Inferior parietal cortex (tissue), 1 donor: ENCODE results near the gene DNASE2B.

Experiments used
- DNase-seq: peaks from one replicate; pipeline ENCODE4 v3.0.0-alpha.2; 2016; ENCODE audit errors: extremely low spot score

The DNASE2B gene

GRCh38 chr1:84452436-84452835, 54.2 kb downstream of the DNASE2B start:
- no peak for DNase-seq

GRCh38 chr1:84462118-84462517, 63.8 kb downstream of the DNASE2B start:
- no peak for DNase-seq
